C4-2B (cell line): ENCODE measurements around the gene UPP1.
"Not testable (repeated sequence)": the region's sequence is repeated elsewhere in the genome, so short reads cannot be mapped to it uniquely, and the experiment has no call there.

Source experiments
- H3K27ac ChIP-seq: fragments of 450-650 bp; 2 replicates; pipeline ENCODE4 v1.5.1; 2017
- ZFX ChIP-seq: fragments of 450-650 bp; IDR thresholded peaks from 2 replicates; pipeline ENCODE4 v1.6.1; 2017
- TF ChIP-seq, protein P1 (sequence below): fragments of 450-650 bp; conservative IDR thresholded peaks from 2 replicates; pipeline ENCODE4 v1.5.1; 2017; ENCODE audit warnings: mild to moderate bottlenecking

UPP1 gene

DNA sequence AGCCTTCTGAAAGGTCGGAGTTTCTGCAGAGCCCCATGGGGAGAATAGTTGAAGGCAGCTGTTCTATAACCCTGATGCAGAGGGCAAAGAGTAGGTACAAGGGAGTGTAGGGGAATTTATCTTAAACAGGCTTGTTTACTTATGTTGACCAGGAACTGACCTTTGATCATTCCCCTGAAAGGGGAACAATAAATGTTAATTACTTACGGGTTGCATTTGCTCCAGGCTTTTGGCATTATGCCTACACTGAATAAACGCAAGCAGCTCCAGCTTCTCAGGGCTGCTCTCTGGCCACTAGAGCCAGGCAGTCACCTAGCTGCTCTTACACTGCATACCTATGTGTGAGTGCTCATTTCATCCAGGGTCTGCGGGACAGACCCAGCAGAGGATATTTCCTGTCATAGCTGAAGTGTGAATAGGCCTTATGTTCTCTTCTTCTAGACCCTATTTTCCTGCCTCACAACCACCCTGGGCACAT lies 55.3 kb downstream of the UPP1 start:
- TF ChIP-seq ZFX = no peak
- TF ChIP-seq, protein P1, sequence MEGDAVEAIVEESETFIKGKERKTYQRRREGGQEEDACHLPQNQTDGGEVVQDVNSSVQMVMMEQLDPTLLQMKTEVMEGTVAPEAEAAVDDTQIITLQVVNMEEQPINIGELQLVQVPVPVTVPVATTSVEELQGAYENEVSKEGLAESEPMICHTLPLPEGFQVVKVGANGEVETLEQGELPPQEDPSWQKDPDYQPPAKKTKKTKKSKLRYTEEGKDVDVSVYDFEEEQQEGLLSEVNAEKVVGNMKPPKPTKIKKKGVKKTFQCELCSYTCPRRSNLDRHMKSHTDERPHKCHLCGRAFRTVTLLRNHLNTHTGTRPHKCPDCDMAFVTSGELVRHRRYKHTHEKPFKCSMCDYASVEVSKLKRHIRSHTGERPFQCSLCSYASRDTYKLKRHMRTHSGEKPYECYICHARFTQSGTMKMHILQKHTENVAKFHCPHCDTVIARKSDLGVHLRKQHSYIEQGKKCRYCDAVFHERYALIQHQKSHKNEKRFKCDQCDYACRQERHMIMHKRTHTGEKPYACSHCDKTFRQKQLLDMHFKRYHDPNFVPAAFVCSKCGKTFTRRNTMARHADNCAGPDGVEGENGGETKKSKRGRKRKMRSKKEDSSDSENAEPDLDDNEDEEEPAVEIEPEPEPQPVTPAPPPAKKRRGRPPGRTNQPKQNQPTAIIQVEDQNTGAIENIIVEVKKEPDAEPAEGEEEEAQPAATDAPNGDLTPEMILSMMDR = no peak
- no peak overlapping the region for H3K27ac ChIP-seq

- TF ChIP-seq, protein P1 = no peak
- no peak for TF ChIP-seq ZFX
- no peak overlapping the region for H3K27ac ChIP-seq
These were observed 58.1 kb downstream of the UPP1 start for GRCh38 chr7:48147078-48147591.

- H3K27ac ChIP-seq = not testable (repeated sequence)
These were observed 58.6 kb downstream of the UPP1 start for GRCh38 chr7:48147690-48148089.

GRCh38 chr7:48148311-48148710 lies 59.2 kb downstream of the UPP1 start:
- no peak for TF ChIP-seq ZFX
- TF ChIP-seq, protein P1 = no peak
- H3K27ac ChIP-seq = no peak overlapping the region

DNA sequence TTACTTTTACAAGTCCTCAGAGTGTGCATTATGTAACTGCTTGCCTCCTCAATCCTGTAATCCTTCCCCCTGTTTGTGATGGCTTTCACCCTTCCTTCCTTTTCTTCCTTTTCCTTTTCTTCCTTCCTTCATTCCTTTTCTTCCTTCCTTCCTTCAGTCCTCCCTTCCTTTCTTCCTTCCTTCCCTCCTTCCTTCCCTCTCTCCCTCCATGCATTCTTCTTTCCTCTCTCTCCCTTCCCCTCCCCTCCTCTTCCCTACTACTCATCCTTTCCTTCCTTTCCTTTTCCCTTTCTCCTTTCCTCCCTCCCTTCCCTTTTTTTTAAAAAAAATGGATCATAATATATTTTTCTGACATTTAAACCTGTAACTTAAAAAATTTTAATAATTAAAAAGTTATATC lies 60.0 kb downstream of the UPP1 start:
- TF ChIP-seq, protein P1 = no peak
- no peak for TF ChIP-seq ZFX

DNA sequence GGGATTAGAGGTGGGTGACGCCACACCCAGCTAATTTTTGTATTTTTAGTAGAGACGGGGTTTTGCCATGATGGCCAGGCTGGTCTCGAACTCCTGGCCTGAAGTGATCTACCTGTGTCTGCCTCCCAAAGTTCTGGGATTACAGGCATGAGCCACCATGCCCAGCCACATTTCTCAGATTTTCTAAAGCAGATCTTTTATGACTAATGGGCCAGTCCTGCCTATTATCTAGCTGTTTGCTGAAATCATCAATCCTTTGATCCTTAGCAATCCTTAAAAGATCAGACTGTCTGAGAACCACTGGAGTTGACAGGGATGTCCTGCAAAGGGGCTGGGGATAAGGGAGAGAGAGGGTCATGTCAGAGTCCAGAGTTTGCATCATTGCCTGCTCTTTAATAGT lies 61.0 kb downstream of the UPP1 start:
- H3K27ac ChIP-seq = no peak overlapping the region
- TF ChIP-seq, protein P1 = no peak
- TF ChIP-seq ZFX = no peak

More for the DNA sequence above, 60.0 kb downstream of the UPP1 start:
- H3K27ac ChIP-seq = no peak overlapping the region

DNA sequence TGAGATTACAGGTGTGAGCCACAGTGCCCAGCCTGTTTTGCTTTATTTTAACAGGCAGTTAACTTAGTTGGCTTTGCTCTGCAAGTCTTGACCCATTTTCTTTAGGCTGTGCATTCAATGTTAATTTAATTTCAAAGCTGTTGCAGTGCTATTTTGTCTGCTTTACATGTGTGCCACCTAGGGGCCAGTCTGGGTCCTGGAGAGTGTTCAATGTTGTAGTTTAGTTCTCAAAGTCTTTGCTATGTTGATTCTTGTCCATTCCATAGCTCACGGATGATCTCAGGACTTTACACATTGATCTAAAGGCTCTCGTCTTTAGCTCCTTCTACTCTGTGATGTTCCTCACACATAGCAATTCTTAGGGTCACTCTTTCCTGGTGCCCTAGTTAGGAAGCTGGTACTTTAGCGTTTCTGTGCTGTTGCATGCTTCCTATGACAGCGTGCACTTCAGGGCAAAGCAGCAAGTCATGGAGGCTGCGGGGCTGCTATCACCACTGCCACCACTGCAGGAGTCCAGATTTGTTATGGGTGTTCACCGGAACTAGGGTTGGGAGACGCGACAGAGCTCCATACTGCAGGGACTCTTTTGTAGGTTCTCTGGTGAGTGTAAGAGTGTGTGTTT lies 65.8 kb downstream of the UPP1 start:
- H3K27ac ChIP-seq = no peak overlapping the region
- TF ChIP-seq ZFX = no peak
- TF ChIP-seq, protein P1 = peak; percentile 87
